NCI-H1417 treated with DMSO at 0.1 percent for 48 hours (cell line): ENCODE results near the gene PHRF1.

Source experiments
- DNase-seq: peaks from one replicate; lab custom pipeline; 2025; lab: John Stamatoyannopoulos, UW

The PHRF1 gene

GRCh38 chr11:537622-538430, 38.4 kb upstream of the PHRF1 start:
- DNase-seq: no peak

DNA sequence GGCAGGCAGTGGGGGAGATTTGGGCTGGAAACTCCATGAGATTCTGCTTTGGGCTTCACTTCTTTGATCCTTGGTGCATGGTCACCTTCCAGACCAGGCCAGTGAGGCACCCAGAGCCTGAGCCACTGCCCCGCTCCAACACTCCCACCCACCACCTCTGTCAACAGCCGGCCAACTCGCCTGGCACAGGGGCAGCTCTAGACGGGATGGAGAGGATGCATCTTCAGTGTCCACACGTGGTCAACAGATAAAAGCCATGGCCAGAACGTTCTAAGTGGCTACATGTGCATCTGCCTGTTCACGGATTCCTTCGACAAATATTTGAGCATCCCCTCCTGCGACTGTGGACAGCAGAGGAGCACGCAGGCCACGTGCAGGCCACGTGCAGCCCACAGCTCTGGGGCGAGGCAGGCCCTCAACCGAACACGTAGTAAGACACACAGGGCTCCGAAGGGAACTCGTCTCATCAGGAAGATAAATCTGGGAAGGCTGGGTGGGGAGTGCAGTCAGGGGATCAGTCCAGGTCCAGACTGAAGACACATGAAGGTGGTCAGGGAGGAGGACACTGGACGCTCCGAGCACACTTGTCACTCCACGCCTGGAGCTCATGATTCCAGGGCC, 37.7 kb upstream of the PHRF1 start:
- DNase-seq: no peak

GRCh38 chr11:539971-540481, 36.2 kb upstream of the PHRF1 start:
- no peak for DNase-seq

GRCh38 chr11:540583-541432, 35.5 kb upstream of the PHRF1 start:
- no peak for DNase-seq

GRCh38 chr11:541433-541885, 34.8 kb upstream of the PHRF1 start:
- DNase-seq: no peak

- no peak for DNase-seq
These were observed 31.5 kb upstream of the PHRF1 start for GRCh38 chr11:544817-545166.

DNA sequence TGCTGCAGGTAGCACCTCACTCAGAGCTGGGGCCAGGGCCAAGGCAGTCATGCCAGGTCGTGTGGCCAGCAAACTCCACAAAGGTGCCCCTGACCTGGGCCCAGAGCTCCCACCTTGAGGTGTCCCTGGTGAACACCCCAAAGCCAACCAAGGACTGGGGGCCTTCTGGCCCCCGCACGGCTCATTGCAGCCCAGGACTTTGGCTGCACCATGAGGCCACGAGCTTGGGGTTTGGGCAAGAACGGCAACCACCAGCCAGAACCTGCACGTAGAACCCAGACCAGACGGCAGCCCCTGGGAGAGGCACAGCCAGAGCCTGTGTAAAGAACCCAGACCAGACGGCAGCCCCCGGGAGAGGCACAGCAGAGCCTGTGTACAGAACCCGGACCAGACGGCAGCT, 31.1 kb upstream of the PHRF1 start:
- no peak for DNase-seq

DNA sequence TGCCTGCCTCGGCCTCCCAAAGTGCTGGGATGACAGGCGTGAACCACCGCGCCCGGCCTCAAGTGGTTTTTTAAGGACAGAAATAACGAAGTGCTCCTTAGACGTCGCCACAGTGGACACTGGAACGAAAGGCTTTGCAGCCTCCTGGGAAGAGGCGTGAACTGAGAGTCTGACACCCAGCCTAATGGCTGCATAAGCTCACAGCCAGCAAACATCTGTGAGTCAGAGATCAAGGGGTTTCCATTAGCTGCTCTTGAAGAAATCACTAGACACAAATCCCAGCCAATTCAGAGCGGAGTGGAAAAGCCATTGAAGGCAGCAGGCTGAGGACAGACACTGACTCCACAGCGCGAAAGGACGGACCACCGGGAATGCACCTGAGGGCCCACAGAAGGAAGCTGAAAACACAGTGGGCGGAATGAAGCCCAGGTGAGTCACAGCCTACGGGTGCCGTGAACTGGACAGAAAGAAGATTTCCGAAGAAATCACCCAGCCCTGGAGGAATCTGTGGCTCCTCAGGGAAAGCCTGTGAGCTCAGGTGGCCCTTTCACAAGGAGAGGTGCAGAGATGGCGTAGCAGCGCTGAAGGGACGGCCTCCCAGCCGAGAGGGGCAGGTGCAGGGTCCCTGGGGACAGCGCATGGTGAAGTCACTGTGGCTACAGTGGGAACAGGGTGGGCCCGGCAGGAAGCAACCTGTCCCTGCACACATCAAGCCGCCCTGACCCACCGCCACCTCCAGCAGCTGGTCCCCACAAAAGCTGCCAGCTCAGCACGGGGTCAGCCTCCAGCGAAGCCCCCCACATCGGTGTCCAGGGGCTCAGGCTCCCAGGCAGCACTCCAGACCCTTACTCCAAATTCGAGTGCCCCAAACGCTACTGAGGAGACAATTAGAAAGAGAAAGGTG, 27.3 kb upstream of the PHRF1 start:
- DNase-seq: no peak

GRCh38 chr11:550021-550745, 26.1 kb upstream of the PHRF1 start:
- no peak for DNase-seq

GRCh38 chr11:550746-551085, 25.6 kb upstream of the PHRF1 start:
- no peak for DNase-seq

DNA sequence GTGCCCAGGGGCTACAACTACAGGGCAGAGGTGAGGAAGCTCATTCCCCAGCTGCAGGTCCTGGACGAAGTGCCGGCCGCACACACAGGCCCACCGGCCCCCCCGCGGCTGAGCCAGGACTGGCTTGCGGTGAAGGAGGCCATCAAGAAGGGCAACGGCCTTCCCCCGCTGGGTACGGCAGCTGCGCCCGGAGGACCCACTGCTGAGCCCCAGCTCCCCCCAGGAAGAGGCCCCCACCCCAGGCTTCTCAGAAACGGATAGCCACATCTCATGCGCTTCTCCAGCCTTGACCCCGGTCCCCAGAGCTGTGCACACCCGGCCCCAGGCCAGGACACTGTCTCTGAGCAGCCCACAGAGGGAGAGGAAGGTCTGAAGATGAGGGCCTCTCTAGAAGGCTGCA, 25.1 kb upstream of the PHRF1 start:
- DNase-seq: no peak

- no peak for DNase-seq
These were observed 24.7 kb upstream of the PHRF1 start for GRCh38 chr11:551596-551995.

GRCh38 chr11:553083-553987, 22.9 kb upstream of the PHRF1 start:
- DNase-seq: no peak

- no peak for DNase-seq
These were observed 22.3 kb upstream of the PHRF1 start for GRCh38 chr11:553988-554340.

DNA sequence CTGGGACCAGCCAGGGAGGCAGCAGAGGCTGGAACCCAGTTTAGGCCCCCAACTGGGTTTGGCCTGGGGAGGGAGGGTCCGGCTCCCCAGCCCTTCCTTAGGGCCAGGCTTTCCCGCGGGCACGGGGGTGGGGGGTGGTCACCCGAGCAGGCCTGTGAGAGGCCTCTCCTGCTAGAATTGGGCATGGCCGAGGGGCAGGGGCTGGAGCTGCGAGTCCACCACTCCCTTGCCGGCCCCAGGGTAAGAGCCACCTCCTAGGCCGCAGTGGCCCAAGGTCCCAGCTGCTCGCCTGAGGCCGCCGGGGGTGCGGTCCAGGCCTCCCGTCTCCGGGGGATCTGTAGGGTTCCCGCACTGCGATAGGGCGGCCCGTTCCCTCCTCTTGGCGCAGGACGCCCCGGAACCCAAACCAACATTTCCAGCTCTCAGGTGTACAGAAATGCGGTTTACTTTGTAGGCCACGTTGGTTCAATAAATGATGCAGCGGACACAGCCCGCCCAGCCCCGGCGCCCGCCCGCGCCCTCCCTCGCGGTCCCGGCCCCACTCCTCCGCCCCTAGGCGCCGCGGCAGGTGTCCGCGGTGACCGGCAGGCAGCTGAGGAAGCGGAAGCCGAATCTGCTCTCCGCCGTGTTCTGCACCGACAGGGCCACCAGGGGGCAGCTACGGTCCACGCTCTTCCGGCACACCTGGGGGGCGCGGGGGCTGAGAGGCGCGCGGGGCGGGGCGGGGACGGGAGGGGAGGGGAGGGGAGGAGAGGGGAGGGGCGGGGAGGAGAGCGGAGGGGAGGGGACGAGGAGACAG, 21.6 kb upstream of the PHRF1 start:
- peak; percentile 23 for DNase-seq

GRCh38 chr11:555227-555779, 21.0 kb upstream of the PHRF1 start:
- DNase-seq: no peak

GRCh38 chr11:555780-556661, 20.2 kb upstream of the PHRF1 start:
- no peak for DNase-seq
